HCT116 (cell line): ENCODE results near the gene ACTN1. TPM values are rescaled to one million over a fixed set of nuclear protein-coding genes. Genes with fewer than 3 reads are reported as not detected.

ENCODE experiments used
- ATAC-seq: fragments of 200-7000 bp; cut with Tn5 transposase; 2 replicates; pipeline ENCODE4 v1.9.1; 2020; ENCODE audit warnings: mild to moderate bottlenecking, moderate library complexity
- BruUV-seq: library from RNA; stranded (reverse); fragments of 400-500 nt; replicated peaks from 2 replicates; lab custom pipeline; 2021; lab: Mats Ljungman, UMichigan
- CTCF ChIA-PET: fragments of 300-600 bp; sonication (Branson Sonifier 250); formaldehyde crosslinking; loops from one replicate; lab custom pipeline; 2021; ENCODE audit warnings: antibody characterized with exemption; lab: Charles Lee
- POLR2A ChIA-PET: fragments of 300-600, 350-600 bp; sonication (Branson Sonifier 250); formaldehyde crosslinking; loops from one replicate; lab custom pipeline; 2021; ENCODE audit warnings: antibody characterized with exemption; lab: Charles Lee
- RAD21 ChIA-PET, 2 experiments: fragments of 300-600 bp; sonication (Branson Sonifier 250); formaldehyde crosslinking; loops; one replicate each; lab custom pipeline; 2023; ENCODE audit warnings: low total read pairs in 2 of 2; ENCODE audit not compliant: uncharacterized antibody in 2 of 2, unreplicated experiment in 2 of 2, low non-redundant PET in 1 of 2; lab: Charles Lee
- DNase-seq: peaks from one replicate; pipeline ENCODE4 v3.0.0-alpha.2; 2010; ENCODE audit warnings: low read depth, low spot score
- H2AFZ ChIP-seq: fragments of 200-600 bp; shearing (Covaris generic), sonication (generic); 2 replicates; pipeline ENCODE4 v1.6.1; 2017; ENCODE audit warnings: low read depth, mixed run types, mixed read lengths, antibody characterized with exemption, low read length; ENCODE audit not compliant: poor library complexity, severe bottlenecking
- H3K27ac ChIP-seq: 2 replicates; pipeline ENCODE4 v1.5.1; 2012; ENCODE audit warnings: low read depth, low read length
- H3K27me3 ChIP-seq: fragments of 200-600 bp; sonication (generic); 2 replicates; pipeline ENCODE4 v1.6.1; 2016; ENCODE audit warnings: mixed run types, low read length, mixed read lengths; ENCODE audit not compliant: insufficient read depth
- H3K36me3 ChIP-seq, 2 experiments: fragments of 200-500 bp in 1 of 2; fragments of 200-600 bp in 1 of 2; sonication (Bioruptor generic) in 1 of 2; sonication (generic) in 1 of 2; 2 replicates each; pipeline versions ENCODE4 v1.5.1 to v1.6.1; 2014 to 2016; ENCODE audit warnings: low read length in 2 of 2, inconsistent platforms in 1 of 2, mixed read lengths in 1 of 2, mixed run types in 1 of 2; ENCODE audit not compliant: insufficient read depth in 2 of 2, control insufficient read depth in 1 of 2
- H3K4me1 ChIP-seq, 2 experiments: fragments of 200-600 bp in 1 of 2; sonication (generic) in 1 of 2; 2 replicates each; pipeline versions ENCODE4 v1.5.1 to v1.6.1; 2012 to 2017; ENCODE audit warnings: low read length in 2 of 2, inconsistent platforms in 1 of 2, mild to moderate bottlenecking in 1 of 2, mixed read lengths in 1 of 2, mixed run types in 1 of 2, moderate library complexity in 1 of 2; ENCODE audit not compliant: insufficient read depth in 2 of 2, control insufficient read depth in 1 of 2
- H3K4me2 ChIP-seq: fragments of 200-600 bp; sonication (generic); 2 replicates; pipeline ENCODE4 v1.6.1; 2017; ENCODE audit warnings: mixed run types, low read length, mixed read lengths
- H3K4me3 ChIP-seq, 2 experiments: fragments of 200-600 bp in 1 of 2; sonication (generic) in 1 of 2; replicated peaks in 1 of 2; 2 replicates each; pipeline ENCODE4 v1.5.1; 2011 to 2016; ENCODE audit warnings: low read length in 2 of 2, control low read depth in 1 of 2, low read depth in 1 of 2, mild to moderate bottlenecking in 1 of 2, mixed read lengths in 1 of 2, mixed run types in 1 of 2
- H3K79me2 ChIP-seq: fragments of 200-600 bp; sonication (generic); 2 replicates; pipeline ENCODE4 v1.6.1; 2017; ENCODE audit warnings: mild to moderate bottlenecking, mixed run types, low read length, moderate library complexity, mixed read lengths; ENCODE audit not compliant: insufficient read depth
- H3K9ac ChIP-seq: fragments of 200-600 bp; sonication (generic); 2 replicates; pipeline ENCODE4 v1.6.1; 2016; ENCODE audit warnings: low read length, mixed read lengths
- H3K9me2 ChIP-seq: fragments of 200-600 bp; sonication (generic), shearing (Covaris generic); 2 replicates; pipeline ENCODE4 v1.6.1; 2017; ENCODE audit warnings: mixed run types, mild to moderate bottlenecking, moderate library complexity; ENCODE audit not compliant: insufficient read depth
- H3K9me3 ChIP-seq, 2 experiments: fragments of 200-500 bp in 1 of 2; fragments of 200-600 bp in 1 of 2; sonication (Bioruptor generic) in 1 of 2; sonication (generic) in 1 of 2; 2 replicates each; pipeline ENCODE4 v1.6.1; 2014 to 2017; ENCODE audit warnings: low read length in 2 of 2, mixed read lengths in 2 of 2, inconsistent platforms in 1 of 2, low read depth in 1 of 2, mild to moderate bottlenecking in 1 of 2, mixed run types in 1 of 2, moderate library complexity in 1 of 2; ENCODE audit not compliant: control insufficient read depth in 1 of 2, insufficient read depth in 1 of 2
- H4K20me1 ChIP-seq: fragments of 200-600 bp; sonication (generic), shearing (Covaris generic); 2 replicates; pipeline ENCODE4 v1.6.1; 2017; ENCODE audit warnings: mixed run types, mild to moderate bottlenecking, moderate library complexity; ENCODE audit not compliant: insufficient read depth
- EGR1 ChIP-seq: IDR thresholded peaks from 2 replicates; pipeline ENCODE4 v1.6.1; 2012; ENCODE audit warnings: low read depth
- EZH2 ChIP-seq: fragments of 200-600 bp; sonication (generic); IDR thresholded peaks from 2 replicates; pipeline ENCODE4 v1.6.1; 2017; ENCODE audit warnings: antibody characterized with exemption, mixed run types
- EZH2phosphoT487 ChIP-seq: fragments of 200-600 bp; IDR thresholded peaks from 2 replicates; pipeline ENCODE4 v1.6.1; 2018; ENCODE audit warnings: antibody characterized with exemption, borderline replicate concordance
- FOSL1 ChIP-seq: IDR thresholded peaks from 2 replicates; pipeline ENCODE4 v1.6.1; 2012; ENCODE audit warnings: low read depth
- POLR2AphosphoS5 ChIP-seq: IDR thresholded peaks from 2 replicates; pipeline ENCODE4 v1.6.1; 2011; ENCODE audit warnings: mild to moderate bottlenecking, low read depth, low read length, moderate library complexity
- RAD21 ChIP-seq: IDR thresholded peaks from 2 replicates; pipeline ENCODE4 v1.6.1; 2012; ENCODE audit warnings: low read depth, mild to moderate bottlenecking
- SP1 ChIP-seq: IDR thresholded peaks from 2 replicates; pipeline ENCODE4 v1.6.1; 2012; ENCODE audit warnings: low read depth
- SRF ChIP-seq: IDR thresholded peaks from 2 replicates; pipeline ENCODE4 v1.6.1; 2012; ENCODE audit warnings: low read depth
- TCF7L2 ChIP-seq: IDR thresholded peaks from 2 replicates; pipeline ENCODE4 v1.7.0; 2011; ENCODE audit warnings: borderline replicate concordance, inconsistent platforms; ENCODE audit not compliant: insufficient read depth, insufficient read length; ENCODE audit errors: extremely low read depth
- ZFX ChIP-seq: fragments of 450-650 bp; IDR thresholded peaks from 2 replicates; pipeline ENCODE4 v1.6.1; 2017
- intact Hi-C: fragments of 100-400 bp; cut with micrococcal nuclease; formaldehyde crosslinking; loops from 2 replicates; pipeline ENCODE4 v1.10.0; 2022
- total RNA-seq: library from RNA; stranded (reverse); gene quantifications from one replicate; pipeline ENCODE4 v1.2.1, GENCODE V29; 2021; ENCODE audit not compliant: unreplicated experiment
- TF ChIP-seq, protein P1 (sequence below): IDR thresholded peaks from 2 replicates; pipeline ENCODE4 v1.6.1; 2012; ENCODE audit warnings: low read depth

The ACTN1 gene
- total RNA-seq, 1 experiment from 2014 or later = 123 TPM

DNA sequence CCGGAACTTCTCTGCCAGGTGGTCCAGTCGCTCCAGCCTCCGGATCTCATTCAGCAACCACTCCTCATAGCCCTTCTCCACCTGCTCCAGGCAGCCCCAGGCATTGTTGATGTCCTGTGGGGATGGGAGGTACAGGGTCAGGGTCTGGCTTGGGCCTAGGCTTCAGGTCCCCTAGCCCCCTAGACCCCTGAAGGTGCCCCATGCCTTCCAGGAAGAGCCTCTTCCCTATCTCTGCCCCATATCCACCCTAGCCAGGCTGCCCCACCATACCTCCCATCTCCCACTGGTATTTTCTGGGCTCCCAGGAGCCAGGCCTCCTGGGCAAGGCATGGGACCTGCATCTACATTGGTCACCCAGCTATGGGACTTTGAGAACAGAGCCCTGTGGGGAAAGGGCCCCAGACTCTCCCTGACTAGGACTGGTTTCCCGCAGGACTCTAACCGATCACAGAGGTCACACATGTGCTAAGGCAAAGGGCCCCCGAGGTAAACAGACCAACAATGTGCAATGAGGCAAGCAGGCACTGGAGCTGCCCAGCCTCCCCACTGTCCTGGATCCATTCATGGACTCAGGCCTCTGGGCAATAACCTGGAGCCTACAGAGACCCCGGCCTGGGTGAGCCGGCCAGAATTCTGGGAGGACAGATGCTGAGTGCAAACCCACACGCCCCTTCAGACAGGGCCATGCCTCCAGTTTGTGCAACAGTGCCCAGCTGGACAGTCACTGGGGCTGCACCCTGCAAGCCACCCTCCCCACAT lies 88.8 kb downstream of the ACTN1 start:
- Histone ChIP-seq H3K36me3 (peaks cover 41 to 45% of the 10 kb centered on the region in 2 experiments; a peak in 3 of 4 replicates), H3K9me2 (no peaks in the 10 kb centered on the region), H3K4me2 (no peak overlapping the region), H2AFZ (no peak overlapping the region), H3K79me2 (no peaks in the 10 kb centered on the region), H3K27ac (no peak overlapping the region), H3K27me3 (no peaks in the 10 kb centered on the region), H3K9me3 (no peaks in the 10 kb centered on the region), H4K20me1 (no peaks in the 10 kb centered on the region), H3K9ac (no peak overlapping the region)
- POLR2A ChIA-PET = no interaction called here
- DNase-seq = no peak
- no peak for ATAC-seq
- intact Hi-C loops = no loop called here
- RAD21 ChIA-PET = no interaction called here
- BruUV-seq = no TSS peak
- TF ChIP-seq SRF (no peak), FOSL1 (no peak), ZFX (no peak), EZH2 (no peak), EZH2phosphoT487 (no peak), TCF7L2 (no peak), SP1 (no peak), EGR1 (no peak), POLR2AphosphoS5 (no peak), RAD21 (no peak)
- TF ChIP-seq, protein P1, sequence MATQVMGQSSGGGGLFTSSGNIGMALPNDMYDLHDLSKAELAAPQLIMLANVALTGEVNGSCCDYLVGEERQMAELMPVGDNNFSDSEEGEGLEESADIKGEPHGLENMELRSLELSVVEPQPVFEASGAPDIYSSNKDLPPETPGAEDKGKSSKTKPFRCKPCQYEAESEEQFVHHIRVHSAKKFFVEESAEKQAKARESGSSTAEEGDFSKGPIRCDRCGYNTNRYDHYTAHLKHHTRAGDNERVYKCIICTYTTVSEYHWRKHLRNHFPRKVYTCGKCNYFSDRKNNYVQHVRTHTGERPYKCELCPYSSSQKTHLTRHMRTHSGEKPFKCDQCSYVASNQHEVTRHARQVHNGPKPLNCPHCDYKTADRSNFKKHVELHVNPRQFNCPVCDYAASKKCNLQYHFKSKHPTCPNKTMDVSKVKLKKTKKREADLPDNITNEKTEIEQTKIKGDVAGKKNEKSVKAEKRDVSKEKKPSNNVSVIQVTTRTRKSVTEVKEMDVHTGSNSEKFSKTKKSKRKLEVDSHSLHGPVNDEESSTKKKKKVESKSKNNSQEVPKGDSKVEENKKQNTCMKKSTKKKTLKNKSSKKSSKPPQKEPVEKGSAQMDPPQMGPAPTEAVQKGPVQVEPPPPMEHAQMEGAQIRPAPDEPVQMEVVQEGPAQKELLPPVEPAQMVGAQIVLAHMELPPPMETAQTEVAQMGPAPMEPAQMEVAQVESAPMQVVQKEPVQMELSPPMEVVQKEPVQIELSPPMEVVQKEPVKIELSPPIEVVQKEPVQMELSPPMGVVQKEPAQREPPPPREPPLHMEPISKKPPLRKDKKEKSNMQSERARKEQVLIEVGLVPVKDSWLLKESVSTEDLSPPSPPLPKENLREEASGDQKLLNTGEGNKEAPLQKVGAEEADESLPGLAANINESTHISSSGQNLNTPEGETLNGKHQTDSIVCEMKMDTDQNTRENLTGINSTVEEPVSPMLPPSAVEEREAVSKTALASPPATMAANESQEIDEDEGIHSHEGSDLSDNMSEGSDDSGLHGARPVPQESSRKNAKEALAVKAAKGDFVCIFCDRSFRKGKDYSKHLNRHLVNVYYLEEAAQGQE = no peak
- TF ChIP-seq, all 23 proteins: peak for 0
- Histone ChIP-seq H3K4me1 (peaks cover 0 to 3% of the 10 kb centered on the region in 2 experiments; a peak in 2 of 4 replicates), H3K4me3 (no peak overlapping the region)
- CTCF ChIA-PET = no interaction called here
